Vagina (tissue), 2 donors: ENCODE results near the gene LMX1B. TPM values are rescaled to one million over a fixed set of nuclear protein-coding genes. Genes with fewer than 3 reads are reported as not detected.

Experiments used
- DNase-seq, 2 donors: peaks; one replicate each; pipeline ENCODE4 v3.0.0-alpha.2; 2017; ENCODE audit errors: extremely low spot score in 2 of 2
- H3K27ac ChIP-seq: fragments of 200-600 bp; sonication (generic); one replicate; pipeline ENCODE4 v1.5.1; 2019
- H3K27me3 ChIP-seq: fragments of 200-600 bp; sonication (generic); one replicate; pipeline ENCODE4 v1.5.1; 2019
- H3K36me3 ChIP-seq, 2 donors: fragments of 200-600 bp; sonication (generic); one replicate each; pipeline ENCODE4 v1.5.1; 2017 to 2019
- H3K4me1 ChIP-seq: fragments of 200-600 bp; sonication (generic); one replicate; pipeline ENCODE4 v1.5.1; 2019
- H3K4me3 ChIP-seq, 2 donors: fragments of 200-600 bp; sonication (generic); 1 replicate in 1 of 2; 2 replicates in 1 of 2; pipeline ENCODE4 v1.5.1; 2016 to 2019
- H3K9me3 ChIP-seq: fragments of 200-600 bp; sonication (generic); one replicate; pipeline ENCODE4 v1.5.1; 2019
- POLR2A ChIP-seq, 2 donors: fragments of 450-650 bp; IDR thresholded peaks; one replicate each; pipeline ENCODE4 v1.6.1; 2017; ENCODE audit warnings: antibody characterized with exemption in 2 of 2, mild to moderate bottlenecking in 2 of 2, moderate library complexity in 2 of 2
- POLR2AphosphoS5 ChIP-seq, 2 donors: sonication (generic); formaldehyde crosslinking; IDR thresholded peaks; one replicate each; pipeline ENCODE4 v1.9.0; 2017; ENCODE audit warnings: antibody characterized with exemption in 2 of 2, mild to moderate bottlenecking in 2 of 2, low read depth in 1 of 2; ENCODE audit not compliant: insufficient read depth in 1 of 2
- intact Hi-C: fragments of 100-400 bp; cut with DNase I; formaldehyde crosslinking; loops from one replicate; pipeline ENCODE4 v1.15.1; 2023
- total RNA-seq: library from RNA; depleted of rRNA; stranded (reverse); fragments of >200 nt; gene quantifications from one replicate; pipeline ENCODE4 v1.2.3, GENCODE V29; 2016
- TF ChIP-seq, protein P1 (sequence below), 3 experiments: fragments of 450-650 bp in 2 of 3; fragments of 200-600 bp in 1 of 3; sonication (generic) in 1 of 3; IDR thresholded peaks; one replicate each; pipeline ENCODE4 v1.5.1; 2017 to 2019; ENCODE audit warnings: antibody characterized with exemption in 3 of 3, mild to moderate bottlenecking in 2 of 3, moderate library complexity in 2 of 3

LMX1B gene
- not detected for total RNA-seq

DNA sequence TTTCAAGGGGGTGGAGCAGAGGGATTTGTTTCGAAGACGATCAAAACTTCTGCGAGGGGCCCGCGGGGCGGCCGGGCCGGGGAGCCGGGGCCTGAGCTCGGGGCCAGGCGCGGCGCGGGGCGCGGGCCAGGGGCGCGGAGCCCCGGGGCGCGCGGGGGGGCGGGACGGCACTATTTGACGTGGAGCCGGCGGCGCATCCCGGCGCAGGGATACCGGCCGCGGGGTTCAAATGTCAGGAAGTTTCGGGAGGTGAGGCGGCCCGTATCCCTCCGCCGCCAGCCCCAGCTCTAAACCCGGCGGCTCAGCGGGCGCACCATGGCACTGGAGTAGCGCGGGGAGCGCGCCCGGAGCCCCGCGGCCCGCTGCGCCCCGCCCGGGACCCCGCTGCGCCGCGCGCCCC lies at the start of gene LMX1B:
TSS of gene LMX1B (plus strand) at position 278 of the 400 bp plus-strand sequence. CDS start 522 bp downstream, outside the sequence.
- DNase-seq: no peak
- Histone ChIP-seq H3K27ac (no peak within 1 kb of the TSS), H3K27me3 (peaks cover 27% of the 10 kb centered on the region), H3K4me1 (peaks cover 40% of the 10 kb centered on the region), H3K36me3 (no peaks in the 10 kb centered on the region), H3K4me3 (peak within 1 kb of the TSS; percentile 20 to 42), H3K9me3 (no peaks in the 10 kb centered on the region)
- intact Hi-C loops: no loop called here
- no peak for TF ChIP-seq POLR2AphosphoS5 (IDR thresholded peaks at IDR 0.05; ENCODE audit: insufficient read depth in 1 of 2, low read depth in 1 of 2)
- no peak for TF ChIP-seq POLR2A (IDR thresholded peaks at IDR 0.05)
- TF ChIP-seq, protein P1, sequence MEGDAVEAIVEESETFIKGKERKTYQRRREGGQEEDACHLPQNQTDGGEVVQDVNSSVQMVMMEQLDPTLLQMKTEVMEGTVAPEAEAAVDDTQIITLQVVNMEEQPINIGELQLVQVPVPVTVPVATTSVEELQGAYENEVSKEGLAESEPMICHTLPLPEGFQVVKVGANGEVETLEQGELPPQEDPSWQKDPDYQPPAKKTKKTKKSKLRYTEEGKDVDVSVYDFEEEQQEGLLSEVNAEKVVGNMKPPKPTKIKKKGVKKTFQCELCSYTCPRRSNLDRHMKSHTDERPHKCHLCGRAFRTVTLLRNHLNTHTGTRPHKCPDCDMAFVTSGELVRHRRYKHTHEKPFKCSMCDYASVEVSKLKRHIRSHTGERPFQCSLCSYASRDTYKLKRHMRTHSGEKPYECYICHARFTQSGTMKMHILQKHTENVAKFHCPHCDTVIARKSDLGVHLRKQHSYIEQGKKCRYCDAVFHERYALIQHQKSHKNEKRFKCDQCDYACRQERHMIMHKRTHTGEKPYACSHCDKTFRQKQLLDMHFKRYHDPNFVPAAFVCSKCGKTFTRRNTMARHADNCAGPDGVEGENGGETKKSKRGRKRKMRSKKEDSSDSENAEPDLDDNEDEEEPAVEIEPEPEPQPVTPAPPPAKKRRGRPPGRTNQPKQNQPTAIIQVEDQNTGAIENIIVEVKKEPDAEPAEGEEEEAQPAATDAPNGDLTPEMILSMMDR (IDR thresholded peaks at IDR 0.05): no peak

DNA sequence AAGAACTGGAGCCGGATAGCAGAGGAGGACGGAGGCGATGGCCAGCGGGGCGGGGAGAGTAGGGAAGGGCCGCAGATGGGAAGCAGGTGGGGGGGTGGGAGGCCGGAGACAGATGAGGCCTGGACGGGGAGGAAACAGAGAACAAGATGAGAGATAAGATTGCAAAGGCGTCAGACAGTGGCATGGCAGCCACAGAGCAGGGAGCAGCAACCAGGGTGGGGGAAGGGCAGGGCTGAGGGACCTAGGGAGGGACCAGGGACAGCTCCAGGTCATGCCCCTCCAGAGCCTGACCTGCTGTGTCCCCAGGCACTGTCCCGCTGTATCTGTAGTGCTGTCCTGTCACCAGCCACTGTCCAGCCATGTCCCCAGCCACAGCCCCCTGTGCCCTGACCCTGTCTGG lies 49.6 kb upstream of the LMX1B start:
- no peak for TF ChIP-seq POLR2A (IDR thresholded peaks at IDR 0.05)
- TF ChIP-seq, protein P1 (IDR thresholded peaks at IDR 0.05): no peak
- no peak for TF ChIP-seq POLR2AphosphoS5 (IDR thresholded peaks at IDR 0.05; ENCODE audit: insufficient read depth in 1 of 2, low read depth in 1 of 2)
- DNase-seq: no peak
- Histone ChIP-seq H3K27me3 (no peaks in the 10 kb centered on the region), H3K4me1 (no peaks in the 10 kb centered on the region), H3K36me3 (no peaks in the 10 kb centered on the region), H3K27ac (no peak overlapping the region), H3K4me3 (no peak overlapping the region), H3K9me3 (no peaks in the 10 kb centered on the region)
- intact Hi-C loops: no loop called here

DNA sequence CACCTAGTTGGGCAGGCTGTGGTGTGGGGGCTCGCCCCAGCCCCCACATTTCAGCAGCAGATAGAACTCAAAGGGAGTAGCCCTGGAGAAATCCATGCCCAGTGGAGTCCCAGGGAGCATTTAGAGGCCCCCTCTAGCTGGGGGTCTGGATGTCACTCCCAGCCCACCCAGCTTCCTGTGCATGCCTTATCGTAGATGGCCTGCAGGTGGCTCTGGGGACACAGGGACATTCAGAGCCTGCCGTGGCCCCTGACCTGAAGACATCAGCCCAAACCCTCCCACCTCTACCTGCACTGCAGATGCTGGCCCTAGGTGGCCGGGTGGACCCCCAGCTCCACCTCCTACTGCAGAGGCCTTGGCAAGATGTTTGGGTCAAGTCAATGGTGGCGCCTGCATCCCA lies 49.0 kb upstream of the LMX1B start:
- intact Hi-C loops: no loop called here
- no peak for DNase-seq
- H3K27me3 ChIP-seq: no peaks in the 10 kb centered on the region
- no peak overlapping the region for H3K4me3 ChIP-seq
- H3K9me3 ChIP-seq: no peaks in the 10 kb centered on the region
- no peak for TF ChIP-seq POLR2A (IDR thresholded peaks at IDR 0.05)
- no peak for TF ChIP-seq POLR2AphosphoS5 (IDR thresholded peaks at IDR 0.05; ENCODE audit: insufficient read depth in 1 of 2, low read depth in 1 of 2)
- TF ChIP-seq, protein P1 (IDR thresholded peaks at IDR 0.05): no peak
- H3K36me3 ChIP-seq: no peaks in the 10 kb centered on the region
- H3K27ac ChIP-seq: no peak overlapping the region
- H3K4me1 ChIP-seq: no peaks in the 10 kb centered on the region

DNA sequence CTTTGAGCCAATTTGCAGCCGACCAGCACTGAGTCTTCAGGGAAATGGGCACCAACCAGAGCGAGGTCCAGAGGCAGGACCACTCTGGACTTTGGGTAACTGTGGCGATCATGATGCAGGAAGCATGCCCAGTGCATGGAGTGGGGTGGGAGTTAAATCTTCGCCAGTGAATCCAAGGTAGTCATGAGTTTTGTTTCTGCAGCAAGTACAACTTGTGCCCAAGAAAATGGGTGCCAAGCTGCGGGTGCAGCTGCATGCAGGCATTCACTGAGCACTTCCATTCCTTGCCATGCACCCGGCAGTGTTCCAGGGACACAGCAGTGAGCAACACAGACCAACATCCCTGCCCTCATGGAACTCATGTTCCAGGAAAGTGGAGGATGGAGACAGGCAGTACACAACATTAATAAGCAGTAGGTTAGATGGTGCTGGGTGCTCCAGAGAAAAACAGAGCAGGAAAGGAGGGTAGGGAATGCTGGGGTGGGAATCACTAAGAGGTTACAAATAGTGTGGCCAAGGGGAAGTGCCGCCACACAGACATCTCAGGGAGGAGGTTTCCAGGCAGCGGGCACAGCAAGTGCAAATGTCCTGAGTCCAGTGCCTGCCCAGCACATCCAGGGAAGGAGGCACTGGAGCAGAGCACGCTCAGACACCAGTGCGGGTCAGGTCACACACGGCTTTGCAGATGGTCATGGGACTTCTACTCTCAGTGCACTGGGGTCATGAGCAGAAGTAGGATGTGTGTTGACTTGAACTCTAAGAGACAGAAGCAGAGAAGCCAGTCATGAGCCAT lies 48.2 kb upstream of the LMX1B start:
- DNase-seq: no peak
- Histone ChIP-seq H3K9me3 (no peaks in the 10 kb centered on the region), H3K27me3 (no peaks in the 10 kb centered on the region), H3K4me1 (no peaks in the 10 kb centered on the region), H3K4me3 (no peak overlapping the region), H3K36me3 (no peaks in the 10 kb centered on the region), H3K27ac (no peak overlapping the region)
- intact Hi-C loops: no loop called here
- TF ChIP-seq, protein P1 (IDR thresholded peaks at IDR 0.05): no peak
- TF ChIP-seq POLR2A (IDR thresholded peaks at IDR 0.05) (no peak), POLR2AphosphoS5 (IDR thresholded peaks at IDR 0.05; ENCODE audit: insufficient read depth in 1 of 2, low read depth in 1 of 2) (no peak)

DNA sequence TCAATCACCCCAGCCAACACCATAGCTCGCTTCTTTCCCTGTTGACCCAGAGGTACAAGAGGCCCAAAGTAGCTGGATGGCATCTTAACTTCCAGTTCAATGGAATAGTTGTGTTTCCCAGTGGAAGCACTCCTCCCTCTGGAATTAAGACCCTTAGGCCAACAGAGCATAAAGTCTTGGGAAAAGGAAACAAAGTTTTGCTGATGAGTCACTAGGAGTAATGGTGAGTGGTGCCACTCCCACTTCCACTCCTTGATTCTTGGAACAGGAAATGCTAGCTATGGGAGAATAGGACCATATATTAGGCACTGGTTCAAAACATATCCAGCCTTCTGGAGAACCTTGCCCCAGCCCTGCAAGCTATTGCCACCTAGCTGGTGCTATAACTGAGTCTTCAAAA lies 44.7 kb upstream of the LMX1B start:
- TF ChIP-seq POLR2A (IDR thresholded peaks at IDR 0.05): no peak
- no peak for TF ChIP-seq POLR2AphosphoS5 (IDR thresholded peaks at IDR 0.05; ENCODE audit: insufficient read depth in 1 of 2, low read depth in 1 of 2)
- TF ChIP-seq, protein P1 (IDR thresholded peaks at IDR 0.05): no peak
- Histone ChIP-seq H3K36me3 (no peaks in the 10 kb centered on the region), H3K4me3 (no peak overlapping the region), H3K4me1 (no peaks in the 10 kb centered on the region), H3K27me3 (no peaks in the 10 kb centered on the region), H3K27ac (no peak overlapping the region), H3K9me3 (no peaks in the 10 kb centered on the region)
- intact Hi-C loops: no loop called here
- DNase-seq: no peak
